Stimulated activated CD8-positive, alpha-beta memory T cell treated with anti-CD3 and anti-CD28 coated beads, Interleukin-7, amount 100 ng/mL, for 1 hour (primary cell): ENCODE data around the gene CCSER2.
A peak's percentile ranks its signal among the peaks of the same experiment; 100 is the strongest.
"Not testable (repeated sequence)": the region's sequence is repeated elsewhere in the genome, so short reads cannot be mapped to it uniquely, and the experiment has no call there.

ENCODE experiments used
- DNase-seq, 2 donors: peaks; one replicate each; pipeline ENCODE4 v3.0.0-alpha.2; 2020; ENCODE audit warnings: low read depth in 2 of 2

CCSER2 gene

GRCh38 chr10:84347575-84348002 lies 19.2 kb downstream of the CCSER2 start:
- DNase-seq: not testable (repeated sequence)

- DNase-seq: no peak
Observed at GRCh38 chr10:84348447-84348846, 20.1 kb downstream of the CCSER2 start.

GRCh38 chr10:84348860-84349259 lies 20.5 kb downstream of the CCSER2 start:
- no peak for DNase-seq

- peak; percentile 40 to 41 for DNase-seq
Observed at GRCh38 chr10:84352251-84352842, 24.0 kb downstream of the CCSER2 start.

- no peak for DNase-seq
Observed at GRCh38 chr10:84353052-84353803, 24.8 kb downstream of the CCSER2 start.

- no peak for DNase-seq
Observed at GRCh38 chr10:84354623-84355022, 26.2 kb downstream of the CCSER2 start.

- DNase-seq: no peak
Observed at GRCh38 chr10:84355106-84355505, 26.7 kb downstream of the CCSER2 start.

- no peak for DNase-seq
Observed at GRCh38 chr10:84356928-84357327, 28.5 kb downstream of the CCSER2 start.

GRCh38 chr10:84358743-84359142 lies 30.4 kb downstream of the CCSER2 start:
- no peak for DNase-seq

GRCh38 chr10:84360637-84361365 lies 32.4 kb downstream of the CCSER2 start:
- no peak for DNase-seq

GRCh38 chr10:84365335-84365881 lies 37.0 kb downstream of the CCSER2 start:
- DNase-seq: no peak

GRCh38 chr10:84366041-84366440 lies 37.7 kb downstream of the CCSER2 start:
- DNase-seq: no peak

- no peak for DNase-seq
Observed at GRCh38 chr10:84367256-84367655, 38.9 kb downstream of the CCSER2 start.

GRCh38 chr10:84368828-84369227 lies 40.4 kb downstream of the CCSER2 start:
- no peak for DNase-seq

- no peak for DNase-seq
Observed at GRCh38 chr10:84370283-84370682, 41.9 kb downstream of the CCSER2 start.

GRCh38 chr10:84371944-84372343 lies 43.6 kb downstream of the CCSER2 start:
- no peak for DNase-seq

- DNase-seq: no peak
Observed at GRCh38 chr10:84373000-84373399, 44.6 kb downstream of the CCSER2 start.

- no peak for DNase-seq
Observed at GRCh38 chr10:84374455-84374854, 46.1 kb downstream of the CCSER2 start.

GRCh38 chr10:84375011-84375410 lies 46.6 kb downstream of the CCSER2 start:
- no peak for DNase-seq

- no peak for DNase-seq
Observed at GRCh38 chr10:84375881-84376280, 47.5 kb downstream of the CCSER2 start.

- DNase-seq: no peak
Observed at GRCh38 chr10:84388148-84388547, 59.8 kb downstream of the CCSER2 start.

- DNase-seq: no peak
Observed at GRCh38 chr10:84390364-84390763, 62.0 kb downstream of the CCSER2 start.

- DNase-seq: no peak
Observed at GRCh38 chr10:84391326-84391725, 62.9 kb downstream of the CCSER2 start.
